ENCODE measurements around the gene DGKB.

- TF ChIP-seq CTCF (IDR thresholded peaks at IDR 0.05) (peak; percentile 22 to 70 (median 62)), POLR2A (IDR thresholded peaks at IDR 0.05) (no peak), POLR2AphosphoS5 (IDR thresholded peaks at IDR 0.05) (no peak), EP300 (IDR thresholded peaks at IDR 0.05) (no peak)
Measured at GRCh38 chr7:14717816-14718215, 184.7 kb downstream of the DGKB start.

All from gastroesophageal sphincter (tissue), 3 donors.